Spleen (tissue), 11 donors: ENCODE results near the gene POLD2. TPM values are rescaled to one million over a fixed set of nuclear protein-coding genes. Genes with fewer than 3 reads are reported as not detected.

Source experiments
- DNase-seq: peaks from one replicate; pipeline ENCODE4 v3.0.0-alpha.2; 2020
- H3K27ac ChIP-seq, 8 donors: fragments of 200-600 bp; sonication (generic) in 7 of 8; 1 replicate in 4 of 8; 2 replicates in 4 of 8; pipeline versions ENCODE4 v1.5.0 to v1.8.0; 2016 to 2021; ENCODE audit warnings: inconsistent platforms in 4 of 8, mild to moderate bottlenecking in 4 of 8, moderate library complexity in 1 of 8
- H3K27me3 ChIP-seq, 7 donors: fragments of 200-600 bp; sonication (generic) in 6 of 7; replicated peaks in 1 of 7; 1 replicate in 4 of 7; 2 replicates in 3 of 7; pipeline versions ENCODE4 v1.5.0 to v1.8.0; 2016 to 2021; ENCODE audit warnings: inconsistent platforms in 3 of 7, mild to moderate bottlenecking in 1 of 7
- H3K36me3 ChIP-seq, 6 donors: fragments of 200-600 bp; sonication (generic) in 5 of 6; 1 replicate in 4 of 6; 2 replicates in 2 of 6; pipeline versions ENCODE4 v1.5.0 to v1.8.0; 2016 to 2021; ENCODE audit warnings: inconsistent platforms in 2 of 6
- H3K4me1 ChIP-seq, 6 donors: fragments of 200-600 bp; sonication (generic) in 5 of 6; 1 replicate in 3 of 6; 2 replicates in 3 of 6; pipeline versions ENCODE4 v1.5.0 to v1.8.0; 2016 to 2021; ENCODE audit warnings: inconsistent platforms in 3 of 6
- H3K4me3 ChIP-seq, 8 donors: fragments of 200-600 bp; sonication (generic) in 7 of 8; 1 replicate in 4 of 8; 2 replicates in 4 of 8; pipeline versions ENCODE4 v1.5.0 to v1.8.0; 2016 to 2021; ENCODE audit warnings: inconsistent platforms in 4 of 8, mild to moderate bottlenecking in 4 of 8, moderate library complexity in 2 of 8
- H3K9me3 ChIP-seq, 8 donors: fragments of 200-600 bp; sonication (generic) in 7 of 8; 1 replicate in 4 of 8; 2 replicates in 4 of 8; pipeline versions ENCODE4 v1.5.0 to v1.8.0; 2016 to 2021; ENCODE audit warnings: inconsistent platforms in 4 of 8
- CTCF ChIP-seq, 11 experiments: fragments of 200-600 bp in 7 of 11; fragments of 450-650 bp in 4 of 11; sonication (generic) in 4 of 11; IDR thresholded peaks in 8 of 11; conservative IDR thresholded peaks in 3 of 11; 1 replicate in 7 of 11; 2 replicates in 4 of 11; pipeline versions ENCODE4 v1.4.0 to v1.8.0; 2016 to 2021; ENCODE audit warnings: antibody characterized with exemption in 11 of 11, inconsistent platforms in 4 of 11, mild to moderate bottlenecking in 1 of 11
- POLR2A ChIP-seq, 3 donors: fragments of 450-650 bp; IDR thresholded peaks; one replicate each; pipeline ENCODE4 v1.5.1; 2017; ENCODE audit warnings: antibody characterized with exemption in 3 of 3, mild to moderate bottlenecking in 1 of 3
- POLR2AphosphoS5 ChIP-seq, 3 donors: sonication (generic); formaldehyde crosslinking; IDR thresholded peaks; one replicate each; pipeline ENCODE4 v1.5.1; 2017; ENCODE audit warnings: antibody characterized with exemption in 3 of 3
- WGBS, 5 donors: extraction: QIAGEN DNeasy Blood & Tissue Kit in 3 of 5; methylation state at CpG; one replicate each; pipeline versions ENCODE4 v1.1.5 to v1.1.7; 2013 to 2018; 5-methylcytosine and 5-hydroxymethylcytosine counted together
- intact Hi-C: fragments of 100-400 bp; cut with DNase I; formaldehyde crosslinking; loops from one replicate; pipeline ENCODE4 v1.15.0; 2023; ENCODE audit warnings: low total_unique reads
- polyA plus RNA-seq, 3 donors: library from polyadenylated mRNA; stranded (reverse); fragments of 200-250 nt; gene quantifications; one replicate each; pipeline ENCODE4 v1.2.1, GENCODE V29; 2013
- total RNA-seq, 7 donors: library from RNA; depleted of rRNA in 3 of 7; stranded (reverse); fragments of >200 nt in 3 of 7; fragmentation: NEBNext Ultra II Directional in 4 of 7; extraction: Animal tissue kit (Norgen Biotek cat#: 25700) in 4 of 7; gene quantifications; one replicate each; pipeline versions ENCODE4 v1.1.0 to v1.2.1, GENCODE V29; 2016 to 2021
- donor health status: healthy with polysubstance abuse.
- donor health status: DM: no; HTN: no; CAD: no; lungs with moderate emphysema.
- donor health status: DM: no; HTN: no; CAD: no.
- donor health status: Bipolar disorder and iron deficiency.
- donor health status: healthy.
- donor health status: DM: no; HTN: no; CAD: no.
- donor health status: DM: yes; HTN: yes; CAD: no.

The POLD2 gene
- total and polyA plus RNA-seq, 10 donors = 31.9 to 79.1 (median 49.3) TPM

DNA sequence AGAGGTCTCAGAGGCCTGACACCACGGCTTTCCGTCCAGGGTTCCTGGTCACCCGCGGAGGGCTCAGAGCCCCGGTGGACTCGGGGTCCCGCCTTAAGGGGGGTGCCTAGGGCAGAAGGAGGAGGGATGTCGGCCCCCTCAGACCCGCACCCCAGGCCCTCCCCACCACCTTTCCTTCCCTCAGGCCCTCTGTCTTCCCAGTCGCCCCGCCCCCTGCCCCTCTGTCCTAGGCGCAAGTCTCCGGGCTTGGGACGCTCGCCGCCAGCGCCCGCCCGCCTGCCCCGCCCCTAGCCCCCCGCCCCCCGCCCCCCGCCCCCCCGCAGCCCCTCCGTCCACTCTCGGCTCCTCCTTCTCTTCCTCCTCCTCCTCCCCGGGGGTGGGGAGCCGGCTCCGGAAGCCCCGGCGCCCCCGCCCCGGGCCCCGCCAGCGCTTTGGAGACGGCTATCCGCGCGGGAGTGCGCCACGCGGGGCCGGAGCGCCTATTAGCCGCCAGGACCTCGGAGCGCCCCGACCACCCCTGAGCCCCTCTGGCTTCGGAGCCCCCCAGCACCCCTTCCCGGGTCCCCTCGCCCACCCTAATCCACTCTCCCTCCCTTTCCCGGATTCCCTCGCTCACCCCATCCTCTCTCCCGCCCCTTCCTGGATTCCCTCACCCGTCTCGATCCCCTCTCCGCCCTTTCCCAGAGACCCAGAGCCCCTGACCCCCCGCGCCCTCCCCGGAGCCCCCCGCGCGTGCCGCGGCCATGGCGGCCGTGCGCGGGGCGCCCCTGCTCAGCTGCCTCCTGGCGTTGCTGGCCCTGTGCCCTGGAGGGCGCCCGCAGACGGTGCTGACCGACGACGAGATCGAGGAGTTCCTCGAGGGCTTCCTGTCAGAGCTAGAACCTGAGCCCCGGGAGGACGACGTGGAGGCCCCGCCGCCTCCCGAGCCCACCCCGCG, 19.2 kb downstream of the POLD2 start, which contains the start of gene AEBP1:
Gene AEBP1, plus strand, starts transcription at position 423 of the 937 bp plus-strand sequence. Its CDS starts 321 bp downstream, at position 744.
- Histone ChIP-seq H3K9me3 (no peaks in the 10 kb centered on the region), H3K36me3 (peaks cover 0 to 27% (median 7%) of the 10 kb centered on the region in 6 donors), H3K27ac (peak within 1 kb of the TSS; percentile 42 to 85 (median 76)), H3K4me1 (peaks cover 4 to 69% (median 38%) of the 10 kb centered on the region in 6 donors), H3K4me3 (peak within 1 kb of the TSS; percentile 31 to 74 (median 44)), H3K27me3 (peaks cover 0 to 29% (median 4%) of the 10 kb centered on the region in 7 donors)
- WGBS, 5 donors = 2 to 5% (median 2%) methylated on average over 51 to 80 of the region's 87 CpGs
- intact Hi-C loops = no loop called here
- DNase-seq = peak; percentile 87
- TF ChIP-seq POLR2AphosphoS5 (IDR thresholded peaks at IDR 0.05) (peak; percentile 14 to 68 (median 51)), POLR2A (IDR thresholded peaks at IDR 0.05) (no peak)

GRCh38 chr7:44103566-44103922, 19.8 kb downstream of the POLD2 start:
- Histone ChIP-seq H3K9me3 (no peaks in the 10 kb centered on the region), H3K27me3 (peaks cover 0 to 29% (median 4%) of the 10 kb centered on the region in 7 donors), H3K36me3 (peaks cover 0 to 20% (median 5%) of the 10 kb centered on the region in 6 donors), H3K4me3 (peak overlapping the region in 3 of 8 donors; percentile 48 to 74 (median 62)), H3K27ac (peak overlapping the region in 5 of 8 donors; percentile 44 to 85 (median 79)), H3K4me1 (peaks cover 4 to 69% (median 38%) of the 10 kb centered on the region in 6 donors)
- TF ChIP-seq CTCF (IDR thresholded peaks at IDR 0.05 in 8 of 11, conservative IDR thresholded peaks at IDR 0.05 in 3 of 11) = no peak
- no peak for TF ChIP-seq POLR2AphosphoS5 (IDR thresholded peaks at IDR 0.05)
- TF ChIP-seq POLR2A (IDR thresholded peaks at IDR 0.05) = no peak
- 61 to 72% (median 63%) methylated on average over 3 to 8 of the region's 8 CpGs for WGBS, 5 donors
- DNase-seq = peak; percentile 69
- intact Hi-C loops = no loop called here

GRCh38 chr7:44102846-44103565, 20.3 kb downstream of the POLD2 start:
- Histone ChIP-seq H3K9me3 (no peaks in the 10 kb centered on the region), H3K27ac (peak overlapping the region in 4 of 8 donors; percentile 49 to 85 (median 82)), H3K4me1 (peaks cover 4 to 73% (median 39%) of the 10 kb centered on the region in 6 donors), H3K36me3 (peaks cover 0 to 15% (median 4%) of the 10 kb centered on the region in 6 donors), H3K4me3 (no peak overlapping the region), H3K27me3 (peaks cover 0 to 29% (median 4%) of the 10 kb centered on the region in 7 donors)
- no peak for TF ChIP-seq POLR2AphosphoS5 (IDR thresholded peaks at IDR 0.05)
- TF ChIP-seq CTCF (IDR thresholded peaks at IDR 0.05 in 8 of 11, conservative IDR thresholded peaks at IDR 0.05 in 3 of 11) = no peak
- no peak for TF ChIP-seq POLR2A (IDR thresholded peaks at IDR 0.05)
- WGBS, 5 donors = 64 to 79% (median 68%) methylated on average over 8 of the region's 8 CpGs
- DNase-seq = peak; percentile 20
- intact Hi-C loops = no loop called here

DNA sequence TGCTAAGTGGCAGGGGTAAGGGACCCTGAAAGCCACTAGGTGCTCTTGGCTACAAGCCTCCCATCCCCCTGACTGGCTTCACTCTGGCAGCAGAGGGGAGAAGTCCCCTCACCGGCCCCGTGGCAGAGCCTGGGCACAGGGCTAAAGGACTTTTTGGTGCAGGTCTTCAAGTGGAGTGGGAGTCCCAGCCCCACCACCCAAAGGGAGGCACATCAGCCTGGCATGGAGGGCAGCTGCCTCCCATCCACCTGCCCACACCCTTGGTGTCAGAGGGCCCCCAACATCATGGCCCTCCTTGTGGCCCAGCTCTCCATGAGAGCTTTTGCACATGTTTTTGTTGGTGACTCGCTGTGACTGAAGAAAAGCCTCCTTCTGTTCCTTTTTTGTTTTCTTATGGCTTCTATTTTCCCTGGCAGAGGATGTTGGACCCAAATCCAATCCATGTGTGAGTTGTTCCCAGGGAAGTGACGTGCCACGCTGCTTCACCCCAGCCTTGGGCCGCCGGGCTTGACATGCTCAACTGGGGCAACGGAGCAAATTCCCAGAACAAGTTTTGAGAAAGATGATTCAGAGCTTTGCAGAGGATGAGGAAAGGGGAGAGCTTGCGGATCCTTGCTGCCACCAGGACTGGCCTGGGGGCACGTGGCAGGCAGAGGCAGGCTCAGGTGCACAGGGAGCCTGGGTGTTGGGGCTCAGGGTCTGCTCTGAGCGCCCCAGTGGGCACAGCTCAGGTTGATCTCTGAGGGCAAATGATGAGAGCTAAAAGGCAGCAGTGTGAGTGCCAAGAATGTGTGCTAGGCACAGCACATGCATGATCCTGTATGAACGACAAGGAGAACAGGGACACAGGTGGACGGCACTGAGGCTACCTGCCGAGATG, 21.1 kb downstream of the POLD2 start:
- Histone ChIP-seq H3K4me3 (no peak overlapping the region), H3K4me1 (peaks cover 4 to 79% (median 47%) of the 10 kb centered on the region in 6 donors), H3K9me3 (no peaks in the 10 kb centered on the region), H3K36me3 (peaks cover 0 to 7% (median 0%) of the 10 kb centered on the region in 6 donors), H3K27ac (peak overlapping the region in 5 of 8 donors; percentile 57 to 85 (median 71)), H3K27me3 (peaks cover 0 to 29% (median 4%) of the 10 kb centered on the region in 7 donors)
- DNase-seq = peak; percentile 67
- TF ChIP-seq POLR2A (IDR thresholded peaks at IDR 0.05) = no peak
- TF ChIP-seq CTCF (IDR thresholded peaks at IDR 0.05 in 8 of 11, conservative IDR thresholded peaks at IDR 0.05 in 3 of 11) = no peak
- no peak for TF ChIP-seq POLR2AphosphoS5 (IDR thresholded peaks at IDR 0.05)
- intact Hi-C loops = no loop called here
- WGBS, 5 donors = 90 to 93% (median 91%) methylated on average over 13 to 14 of the region's 14 CpGs
